NCI-H2107 (cell line): ENCODE data around the gene ELAVL3.
A peak's percentile ranks its signal among the peaks of the same experiment; 100 is the strongest.
"Not testable (repeated sequence)": the region's sequence is repeated elsewhere in the genome, so short reads cannot be mapped to it uniquely, and the experiment has no call there.

Experiments
- DNase-seq: peaks from one replicate; lab custom pipeline; 2025; lab: John Stamatoyannopoulos, UW

The ELAVL3 gene

GRCh38 chr19:11486661-11487503 is 6.0 kb upstream of the ELAVL3 start:
- DNase-seq: no peak

- DNase-seq: no peak
Observed at GRCh38 chr19:11485245-11485837, 4.5 kb upstream of the ELAVL3 start.

- DNase-seq: no peak
Observed at GRCh38 chr19:11483366-11484111, 2.7 kb upstream of the ELAVL3 start.

GRCh38 chr19:11482384-11483050 is 1.7 kb upstream of the ELAVL3 start:
- DNase-seq: peak; percentile 31

- DNase-seq: peak; percentile 64
Observed at GRCh38 chr19:11481534-11482383, 913 bp upstream of the ELAVL3 start.

GRCh38 chr19:11479898-11480714 is 740 bp downstream of the ELAVL3 start:
- no peak for DNase-seq

- DNase-seq: no peak
Observed at GRCh38 chr19:11479090-11479897, 1.6 kb downstream of the ELAVL3 start.

- no peak for DNase-seq
Observed at GRCh38 chr19:11478167-11479089, 2.4 kb downstream of the ELAVL3 start.

GRCh38 chr19:11475861-11476260 is 5.0 kb downstream of the ELAVL3 start:
- no peak for DNase-seq

- DNase-seq: not testable (repeated sequence)
Observed at GRCh38 chr19:11475343-11475742, 5.5 kb downstream of the ELAVL3 start.

GRCh38 chr19:11473725-11474124 is 7.1 kb downstream of the ELAVL3 start:
- DNase-seq: no peak

- DNase-seq: not testable (repeated sequence)
Observed at GRCh38 chr19:11468266-11468845, 12.5 kb downstream of the ELAVL3 start.

- DNase-seq: no peak
Observed at GRCh38 chr19:11465600-11465999, 15.2 kb downstream of the ELAVL3 start.

- DNase-seq: no peak
Observed at GRCh38 chr19:11464333-11465265, 16.2 kb downstream of the ELAVL3 start.

- DNase-seq: no peak
Observed at GRCh38 chr19:11463391-11463790, 17.5 kb downstream of the ELAVL3 start.

GRCh38 chr19:11461453-11461852 is 19.4 kb downstream of the ELAVL3 start:
- DNase-seq: no peak

GRCh38 chr19:11460207-11460606 is 20.6 kb downstream of the ELAVL3 start:
- DNase-seq: no peak
